Ishikawa (cell line): ENCODE data around the gene TATDN2.

Experiments used
- CEBPB ChIP-seq: IDR thresholded peaks from 2 replicates; pipeline ENCODE4 v1.6.1; 2012
- CREB1 ChIP-seq: IDR thresholded peaks from 2 replicates; pipeline ENCODE4 v1.6.1; 2012; ENCODE audit warnings: low read depth
- EGR1 ChIP-seq: IDR thresholded peaks from 2 replicates; pipeline ENCODE4 v1.6.1; 2012
- EP300 ChIP-seq: IDR thresholded peaks from 2 replicates; pipeline ENCODE4 v1.6.1; 2012; ENCODE audit warnings: borderline replicate concordance
- FOXM1 ChIP-seq: IDR thresholded peaks from 2 replicates; pipeline ENCODE4 v1.6.1; 2012; ENCODE audit warnings: low read depth, borderline replicate concordance
- NFIC ChIP-seq: IDR thresholded peaks from 2 replicates; pipeline ENCODE4 v1.6.1; 2012
- RAD21 ChIP-seq: IDR thresholded peaks from 2 replicates; pipeline ENCODE4 v1.6.1; 2012; ENCODE audit warnings: low read depth
- TAF1 ChIP-seq: IDR thresholded peaks from 2 replicates; pipeline ENCODE4 v1.6.1; 2012; ENCODE audit warnings: low read depth, mild to moderate bottlenecking
- TCF12 ChIP-seq: IDR thresholded peaks from 2 replicates; pipeline ENCODE4 v1.6.1; 2012; ENCODE audit warnings: low read depth
- TEAD4 ChIP-seq: IDR thresholded peaks from 2 replicates; pipeline ENCODE4 v1.6.1; 2012
- YY1 ChIP-seq: IDR thresholded peaks from 2 replicates; pipeline ENCODE4 v1.6.1; 2012; ENCODE audit warnings: low read depth
- ZBTB7A ChIP-seq: IDR thresholded peaks from 2 replicates; pipeline ENCODE4 v1.6.1; 2012; ENCODE audit warnings: low read depth
- TF ChIP-seq, protein P1 (sequence below): IDR thresholded peaks from 2 replicates; pipeline ENCODE4 v1.6.1; 2012; ENCODE audit warnings: low read depth, mild to moderate bottlenecking
- TF ChIP-seq, protein P2 (sequence below): IDR thresholded peaks from 2 replicates; pipeline ENCODE4 v1.6.1; 2012
- TF ChIP-seq, protein P3 (sequence below): IDR thresholded peaks from 2 replicates; pipeline ENCODE4 v1.6.1; 2012

TATDN2 gene

DNA sequence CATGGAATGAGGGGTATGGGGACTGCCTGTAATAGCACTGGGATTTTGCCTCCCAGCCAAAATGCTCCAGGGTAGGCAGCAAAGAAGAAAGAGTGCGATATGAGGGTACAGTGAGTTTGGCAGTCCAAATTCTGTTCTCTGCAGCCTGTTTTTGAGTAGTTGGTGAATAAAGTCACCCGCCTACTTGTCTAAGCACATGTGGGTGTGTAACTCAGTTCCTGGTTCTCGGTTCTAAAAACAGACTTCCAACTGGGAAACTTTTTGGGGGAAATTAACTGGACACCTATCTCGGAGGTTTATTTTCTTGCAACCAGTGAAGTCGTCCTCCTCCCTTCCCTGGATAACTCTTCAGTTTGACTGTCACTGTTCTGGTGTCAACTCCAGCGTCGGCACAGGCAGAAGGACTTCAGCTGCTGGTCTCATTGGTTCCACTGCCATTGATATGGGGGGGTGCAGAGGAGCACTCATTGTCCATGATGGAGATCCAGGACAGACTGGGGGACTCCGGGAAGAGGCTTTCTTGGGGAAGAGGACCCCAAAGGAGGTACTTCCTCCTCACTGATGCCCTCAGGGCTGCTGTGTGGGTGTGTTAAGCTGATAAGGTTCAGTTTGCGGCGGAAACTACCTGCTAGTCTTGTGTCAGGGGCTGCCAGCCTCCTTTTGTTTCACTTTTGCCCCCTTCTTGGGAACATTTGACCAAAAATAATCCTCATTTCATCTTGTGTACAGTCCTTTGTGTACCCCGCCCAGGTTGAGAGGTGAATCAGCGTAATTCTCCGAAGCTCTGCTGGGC lies 31.3 kb downstream of the TATDN2 start:
- TF ChIP-seq CREB1 (no peak), TCF12 (no peak), NFIC (no peak)

DNA sequence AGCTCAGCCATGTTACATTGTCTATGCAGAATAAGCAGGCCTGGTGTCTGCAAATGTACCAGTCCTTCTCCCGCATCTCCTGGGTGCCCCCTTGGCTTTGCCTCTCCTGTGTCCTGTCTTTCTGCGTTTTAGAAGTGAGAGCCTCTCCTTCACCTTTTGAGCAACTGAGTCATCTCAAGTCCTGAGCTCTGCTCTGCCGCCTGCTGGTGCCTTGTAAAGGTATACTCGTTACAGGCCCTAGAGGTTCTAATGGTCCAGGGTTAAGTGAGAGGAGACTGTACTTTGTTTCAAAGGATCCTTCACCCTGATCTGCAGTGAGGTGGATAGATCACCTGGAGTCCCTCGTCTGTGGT lies 31.9 kb downstream of the TATDN2 start:
- no peak for TF ChIP-seq YY1
- no peak for TF ChIP-seq FOXM1

DNA sequence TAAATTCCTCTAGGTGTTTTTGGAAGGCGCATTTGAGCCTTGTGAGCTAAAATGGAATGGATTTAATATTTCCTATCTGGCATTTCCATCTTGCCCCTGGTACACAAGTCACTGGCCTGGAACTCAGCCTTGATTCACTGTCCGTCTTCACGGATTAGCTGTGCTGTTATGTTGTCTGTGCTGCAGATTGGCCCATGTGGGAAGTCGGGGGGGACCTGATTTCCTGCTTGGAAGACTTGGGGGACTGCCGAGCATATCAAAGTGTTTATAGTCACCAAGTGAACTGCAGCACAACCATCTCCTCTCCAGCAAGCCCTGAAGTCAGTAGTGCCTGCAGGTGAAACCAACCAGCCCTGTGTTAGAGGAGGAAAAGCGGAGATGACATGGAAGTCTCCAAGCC lies 32.3 kb downstream of the TATDN2 start:
- no peak for TF ChIP-seq CEBPB
- no peak for TF ChIP-seq EGR1
- no peak for TF ChIP-seq YY1
- TF ChIP-seq TCF12, result no peak
- no peak for TF ChIP-seq NFIC
- no peak for TF ChIP-seq TEAD4
- TF ChIP-seq EP300, result no peak
- TF ChIP-seq FOXM1, result no peak
- TF ChIP-seq TAF1, result no peak
- no peak for TF ChIP-seq ZBTB7A
- TF ChIP-seq, protein P1, sequence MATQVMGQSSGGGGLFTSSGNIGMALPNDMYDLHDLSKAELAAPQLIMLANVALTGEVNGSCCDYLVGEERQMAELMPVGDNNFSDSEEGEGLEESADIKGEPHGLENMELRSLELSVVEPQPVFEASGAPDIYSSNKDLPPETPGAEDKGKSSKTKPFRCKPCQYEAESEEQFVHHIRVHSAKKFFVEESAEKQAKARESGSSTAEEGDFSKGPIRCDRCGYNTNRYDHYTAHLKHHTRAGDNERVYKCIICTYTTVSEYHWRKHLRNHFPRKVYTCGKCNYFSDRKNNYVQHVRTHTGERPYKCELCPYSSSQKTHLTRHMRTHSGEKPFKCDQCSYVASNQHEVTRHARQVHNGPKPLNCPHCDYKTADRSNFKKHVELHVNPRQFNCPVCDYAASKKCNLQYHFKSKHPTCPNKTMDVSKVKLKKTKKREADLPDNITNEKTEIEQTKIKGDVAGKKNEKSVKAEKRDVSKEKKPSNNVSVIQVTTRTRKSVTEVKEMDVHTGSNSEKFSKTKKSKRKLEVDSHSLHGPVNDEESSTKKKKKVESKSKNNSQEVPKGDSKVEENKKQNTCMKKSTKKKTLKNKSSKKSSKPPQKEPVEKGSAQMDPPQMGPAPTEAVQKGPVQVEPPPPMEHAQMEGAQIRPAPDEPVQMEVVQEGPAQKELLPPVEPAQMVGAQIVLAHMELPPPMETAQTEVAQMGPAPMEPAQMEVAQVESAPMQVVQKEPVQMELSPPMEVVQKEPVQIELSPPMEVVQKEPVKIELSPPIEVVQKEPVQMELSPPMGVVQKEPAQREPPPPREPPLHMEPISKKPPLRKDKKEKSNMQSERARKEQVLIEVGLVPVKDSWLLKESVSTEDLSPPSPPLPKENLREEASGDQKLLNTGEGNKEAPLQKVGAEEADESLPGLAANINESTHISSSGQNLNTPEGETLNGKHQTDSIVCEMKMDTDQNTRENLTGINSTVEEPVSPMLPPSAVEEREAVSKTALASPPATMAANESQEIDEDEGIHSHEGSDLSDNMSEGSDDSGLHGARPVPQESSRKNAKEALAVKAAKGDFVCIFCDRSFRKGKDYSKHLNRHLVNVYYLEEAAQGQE, result no peak
- TF ChIP-seq, protein P2, sequence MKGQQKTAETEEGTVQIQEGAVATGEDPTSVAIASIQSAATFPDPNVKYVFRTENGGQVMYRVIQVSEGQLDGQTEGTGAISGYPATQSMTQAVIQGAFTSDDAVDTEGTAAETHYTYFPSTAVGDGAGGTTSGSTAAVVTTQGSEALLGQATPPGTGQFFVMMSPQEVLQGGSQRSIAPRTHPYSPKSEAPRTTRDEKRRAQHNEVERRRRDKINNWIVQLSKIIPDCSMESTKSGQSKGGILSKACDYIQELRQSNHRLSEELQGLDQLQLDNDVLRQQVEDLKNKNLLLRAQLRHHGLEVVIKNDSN, result no peak
- no peak for TF ChIP-seq RAD21
- no peak for TF ChIP-seq CREB1
- TF ChIP-seq, protein P3, sequence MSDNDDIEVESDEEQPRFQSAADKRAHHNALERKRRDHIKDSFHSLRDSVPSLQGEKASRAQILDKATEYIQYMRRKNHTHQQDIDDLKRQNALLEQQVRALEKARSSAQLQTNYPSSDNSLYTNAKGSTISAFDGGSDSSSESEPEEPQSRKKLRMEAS, result no peak

DNA sequence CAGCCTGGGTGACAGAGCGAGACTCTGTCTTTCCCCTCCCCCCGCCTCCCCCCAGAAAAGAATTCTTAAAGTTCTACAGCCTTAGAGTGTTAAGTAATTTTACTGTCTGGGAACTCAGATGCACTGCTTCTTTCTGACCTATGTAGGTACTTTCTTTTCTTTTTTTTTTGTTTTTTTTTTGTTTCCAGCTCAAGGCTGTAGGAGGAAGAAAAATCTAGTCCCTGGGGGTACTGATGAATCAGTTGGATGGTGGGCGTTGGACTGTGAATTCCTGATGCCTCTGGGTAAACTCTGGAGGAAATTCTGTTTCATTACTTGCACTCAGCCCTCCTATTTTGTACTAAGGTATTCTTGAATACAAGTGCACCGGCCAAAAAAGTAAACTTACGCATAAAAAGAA lies 33.7 kb downstream of the TATDN2 start:
- TF ChIP-seq, protein P2, result no peak
- no peak for TF ChIP-seq TEAD4
- TF ChIP-seq, protein P3, result no peak
- no peak for TF ChIP-seq RAD21
- no peak for TF ChIP-seq CEBPB

DNA sequence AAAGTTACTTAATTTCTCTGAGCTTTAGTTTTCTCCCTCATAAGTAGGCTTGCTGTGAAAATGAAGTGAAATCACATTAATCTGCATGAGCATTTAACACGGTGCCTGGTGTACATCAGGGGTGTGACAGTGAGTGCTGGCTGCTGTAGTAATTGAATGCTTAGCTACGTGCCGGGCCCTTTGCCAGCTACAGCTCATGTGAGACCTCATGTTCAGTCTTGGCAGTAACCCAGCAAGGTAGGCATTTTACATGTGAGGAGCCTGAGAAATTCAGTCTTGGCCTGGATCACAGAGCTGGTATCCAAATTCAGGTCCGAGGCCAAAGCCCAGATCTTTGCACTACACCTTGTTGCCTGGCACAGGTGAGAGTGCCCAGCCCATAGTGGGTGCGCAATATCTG lies 35.4 kb downstream of the TATDN2 start:
- TF ChIP-seq NFIC (peak; percentile 82), EP300 (no peak)

DNA sequence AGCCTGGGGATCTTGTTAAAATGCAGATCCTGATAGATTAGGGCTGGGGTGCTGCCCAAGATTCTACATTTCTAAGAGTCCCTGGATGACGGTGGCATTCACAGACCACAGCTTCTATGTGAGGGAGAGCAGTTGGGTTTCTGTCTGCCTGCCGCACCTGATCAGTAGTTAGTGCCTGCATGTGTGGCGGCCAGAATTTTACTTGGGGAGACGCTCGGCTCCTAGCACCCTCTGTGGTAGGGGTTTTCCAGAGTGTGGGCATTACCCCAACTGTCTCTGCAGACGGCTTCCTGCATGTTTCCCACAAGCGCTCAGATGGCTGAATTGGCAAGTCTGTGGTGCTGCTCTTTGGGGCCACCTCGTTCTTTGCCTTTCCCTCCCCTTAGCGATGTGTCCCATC lies 36.2 kb downstream of the TATDN2 start:
- TF ChIP-seq YY1 (no peak), FOXM1 (no peak), TCF12 (no peak), NFIC (no peak), EGR1 (no peak), TAF1 (no peak), EP300 (no peak)

DNA sequence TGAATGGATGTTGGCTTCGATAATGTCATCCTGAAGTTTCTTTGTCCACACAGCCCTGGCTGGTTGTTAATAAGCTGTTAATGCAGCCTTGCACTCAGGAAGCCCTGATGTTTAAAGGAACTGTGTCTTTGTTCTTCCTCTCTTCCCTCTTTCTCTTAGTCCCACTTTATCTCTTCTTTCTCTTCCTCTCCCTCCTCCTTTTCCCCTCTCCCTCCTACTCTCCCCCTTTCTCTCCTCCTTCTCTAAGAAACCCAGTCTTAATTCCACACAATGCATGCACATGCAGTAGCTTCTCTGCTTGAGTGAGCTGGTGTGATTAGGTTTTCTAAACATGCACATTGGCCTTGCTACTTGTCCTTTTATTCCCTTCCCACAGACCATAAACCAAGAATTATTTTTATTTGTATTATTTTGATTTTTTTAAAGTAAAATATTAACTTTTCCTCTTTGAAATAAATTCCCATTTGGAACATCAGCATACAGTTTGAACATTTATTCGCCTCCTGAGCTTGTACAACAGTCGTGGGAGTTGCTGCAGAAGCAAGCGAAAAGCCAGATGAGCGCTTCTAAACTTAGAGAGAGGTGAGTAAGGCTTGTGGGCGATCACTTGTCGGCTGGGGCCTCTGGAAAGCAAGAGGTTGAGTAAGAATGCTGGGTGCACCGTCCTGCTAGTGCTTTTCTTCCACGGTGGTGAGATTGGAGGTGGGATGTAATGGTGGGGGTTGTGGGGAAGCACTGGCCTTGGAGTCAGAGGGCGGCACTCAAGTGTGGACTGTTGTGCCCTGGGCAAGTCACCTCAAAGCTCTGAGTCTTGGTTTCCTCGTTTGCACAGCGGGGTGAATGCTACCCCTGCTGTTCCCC lies 37.2 kb downstream of the TATDN2 start:
- TF ChIP-seq, protein P1, result no peak
- no peak for TF ChIP-seq ZBTB7A
- TF ChIP-seq CEBPB, result no peak
- TF ChIP-seq RAD21, result no peak
